Adrenal gland (tissue), 19 donors: ENCODE results near the gene CCDC180. TPM values are rescaled to one million over a fixed set of nuclear protein-coding genes. Genes with fewer than 3 reads are reported as not detected.
"Not testable (repeated sequence)": the region's sequence is repeated elsewhere in the genome, so short reads cannot be mapped to it uniquely, and the experiment has no call there.

Source experiments
- DNase-seq, 7 donors: peaks; one replicate each; pipeline ENCODE4 v3.0.0-alpha.2; 2019 to 2020
- H3K27ac ChIP-seq, 5 donors: fragments of 200-600 bp; sonication (generic) in 4 of 5; 1 replicate in 3 of 5; 2 replicates in 2 of 5; pipeline versions ENCODE4 v1.5.1 to v1.8.0; 2016 to 2020; ENCODE audit warnings: mild to moderate bottlenecking in 1 of 5
- H3K27me3 ChIP-seq: fragments of 200-600 bp; 2 replicates; pipeline ENCODE4 v1.8.0; 2021
- H3K36me3 ChIP-seq, 2 donors: fragments of 200-600 bp; replicated peaks in 1 of 2; 1 replicate in 1 of 2; 2 replicates in 1 of 2; pipeline versions ENCODE4 v1.5.1 to v1.8.0; 2018 to 2022
- H3K4me1 ChIP-seq, 2 donors: fragments of 200-600 bp; replicated peaks in 1 of 2; 1 replicate in 1 of 2; 2 replicates in 1 of 2; pipeline versions ENCODE4 v1.5.1 to v1.8.0; 2018 to 2021
- H3K4me3 ChIP-seq, 4 donors: fragments of 200-600 bp; sonication (generic) in 3 of 4; one replicate each; pipeline ENCODE4 v1.5.1; 2016 to 2018
- H3K9me3 ChIP-seq, 3 donors: fragments of 200-600 bp; sonication (generic) in 1 of 3; replicated peaks in 1 of 3; 1 replicate in 2 of 3; 2 replicates in 1 of 3; pipeline versions ENCODE4 v1.5.1 to v1.8.0; 2016 to 2021
- CTCF ChIP-seq, 6 experiments: fragments of 450-650 bp in 4 of 6; fragments of 200-600 bp in 2 of 6; sonication (generic) in 1 of 6; IDR thresholded peaks; 1 replicate in 5 of 6; 2 replicates in 1 of 6; pipeline versions ENCODE4 v1.5.1 to v1.8.0; 2016 to 2021; ENCODE audit warnings: antibody characterized with exemption in 6 of 6, mild to moderate bottlenecking in 2 of 6, moderate library complexity in 1 of 6
- POLR2A ChIP-seq, 2 donors: fragments of 450-650 bp; IDR thresholded peaks; one replicate each; pipeline ENCODE4 v1.6.1; 2017; ENCODE audit warnings: antibody characterized with exemption in 2 of 2, mild to moderate bottlenecking in 2 of 2, moderate library complexity in 1 of 2
- WGBS, 4 donors: extraction: QIAGEN DNeasy Blood & Tissue Kit in 2 of 4; methylation state at CpG; one replicate each; pipeline versions ENCODE4 v1.1.5 to v1.1.7; 2013 to 2017; 5-methylcytosine and 5-hydroxymethylcytosine counted together
- intact Hi-C, 2 donors: fragments of 100-400 bp; cut with DNase I; formaldehyde crosslinking; loops; one replicate each; pipeline versions ENCODE4 v1.14.1 to v1.15.0; 2022 to 2023
- long read RNA-seq, 10 donors: library from polyadenylated mRNA in 3 of 10; unstranded in 2 of 10; stranded (forward) in 1 of 10; transcript quantifications; one replicate each; pipeline ENCODE4 v2.0.0 and lab custom pipeline, GENCODE V29; 2021 to 2026
- polyA plus RNA-seq, 3 donors: library from polyadenylated mRNA; stranded (reverse); fragments of 200-250 nt in 2 of 3; fragments of 350-450 nt in 1 of 3; fragmentation: Illumina TruSeq in 1 of 3; extraction: RNeasy Lipid Tissue Mini Kit (QIAGEN cat#74804) in 1 of 3; gene quantifications; one replicate each; pipeline ENCODE4 v1.2.3, GENCODE V29; 2013 to 2014
- total RNA-seq, 9 donors: library from RNA; depleted of rRNA in 4 of 9; stranded (reverse); fragments of >200 nt in 4 of 9; fragments of 120-200 nt in 1 of 9; fragmentation: NEBNext Ultra II Directional in 1 of 9; extraction: Animal tissue kit (Norgen Biotek cat#: 25700) in 1 of 9; gene quantifications; one replicate each; pipeline versions ENCODE4 v1.1.0 to v1.2.4, GENCODE V29; 2013 to 2023
- donor health status: healthy with polysubstance abuse.
- donor health status: Bipolar disorder and iron deficiency.
- donor health status: DM: yes; HTN: yes; CAD: no.
- donor health status: DM: no; HTN: no; CAD: no.
- donor health status: DM: no; HTN: no; CAD: no.
- donor health status: DM: yes; HTN: yes; CAD: no.

The CCDC180 gene
- total RNA-seq: 1 to 10 TPM; 1.2 to 8.9 (median 5.7) TPM
- polyA plus RNA-seq: 10 to 100 TPM in 1 of 3 donors, 1 to 10 TPM in 2; 2.3 to 18.4 (median 8.3) TPM
- long read RNA-seq, donor 1: 0 reads
- long read RNA-seq, donor 2, partial matches to known transcripts: 0 of 3 reads
- long read RNA-seq, donor 2, other reads (novel, unspliced or antisense): 0 of 3 reads
- long read RNA-seq, donor 3: 0 reads
- long read RNA-seq, donor 4: 0 reads
- long read RNA-seq, donor 5: 0 reads
- long read RNA-seq, donor 6, partial matches to known transcripts: 0 of 1 reads
- long read RNA-seq, donor 6, other reads (novel, unspliced or antisense): 0 of 1 reads
- long read RNA-seq, donor 7, partial matches to known transcripts: 0 of 1 reads
- long read RNA-seq, donor 7, other reads (novel, unspliced or antisense): 0 of 1 reads
- long read RNA-seq, donor 8, partial matches to known transcripts: 0 of 1 reads
- long read RNA-seq, donor 8, other reads (novel, unspliced or antisense): 0 of 1 reads
- long read RNA-seq, donor 9, partial matches to known transcripts: 0 of 2 reads
- long read RNA-seq, donor 9, other reads (novel, unspliced or antisense): 0 of 2 reads
- long read RNA-seq, donor 10, partial matches to known transcripts: 0 of 1 reads
- long read RNA-seq, donor 10, other reads (novel, unspliced or antisense): 0 of 1 reads

- intact Hi-C loops: no loop called here
- Histone ChIP-seq H3K27me3 (no peaks in the 10 kb centered on the region), H3K4me3 (peak within 1 kb of the TSS in 1 of 4 donors; percentile 28), H3K27ac (peak within 1 kb of the TSS in 2 of 5 donors; percentile 14 to 18), H3K4me1 (peaks cover 5 to 12% of the 10 kb centered on the region in 2 donors), H3K36me3 (no peaks in the 10 kb centered on the region), H3K9me3 (no peaks in the 10 kb centered on the region)
- peak; percentile 37 to 74 (median 53) for DNase-seq
- WGBS, 4 donors: 26 to 50% (median 46%) methylated on average over 38 to 42 of the region's 42 CpGs
- TF ChIP-seq POLR2A (IDR thresholded peaks at IDR 0.05): no peak
- TF ChIP-seq CTCF (IDR thresholded peaks at IDR 0.05): no peak
Measured at GRCh38 chr9:97307500-97308163, at the start of gene CCDC180. CCDC180 (plus strand) TSS chr9:97307659; CDS start chr9:97308064, 405 bp downstream.

GRCh38 chr9:97259834-97260514 lies 47.5 kb upstream of the CCDC180 start:
- not testable (repeated sequence) for H3K36me3 ChIP-seq

GRCh38 chr9:97271292-97271691 lies 36.2 kb upstream of the CCDC180 start:
- no peaks in the 10 kb centered on the region for H3K27me3 ChIP-seq
- 86 to 96% (median 92%) methylated on average over 13 to 28 of the region's 29 CpGs for WGBS, 4 donors
- no peak overlapping the region for H3K27ac ChIP-seq
- TF ChIP-seq CTCF (IDR thresholded peaks at IDR 0.05): no peak
- TF ChIP-seq POLR2A (IDR thresholded peaks at IDR 0.05): no peak
- no peaks in the 10 kb centered on the region for H3K4me1 ChIP-seq
- H3K4me3 ChIP-seq: no peak overlapping the region
- H3K36me3 ChIP-seq: no peaks in the 10 kb centered on the region
- no peaks in the 10 kb centered on the region for H3K9me3 ChIP-seq
- no peak for DNase-seq
- intact Hi-C loops: no loop called here

More at GRCh38 chr9:97259834-97260514, 47.5 kb upstream of the CCDC180 start:
- H3K4me1 ChIP-seq, DNase-seq, H3K4me3 ChIP-seq, H3K9me3 ChIP-seq, H3K27ac ChIP-seq, H3K27me3 ChIP-seq, intact Hi-C loops: not testable (repeated sequence)
- WGBS, 4 donors: 87 to 92% (median 90%) methylated on average over 4 of the region's 4 CpGs

GRCh38 chr9:97272072-97272471 lies 35.4 kb upstream of the CCDC180 start:
- no peaks in the 10 kb centered on the region for H3K27me3 ChIP-seq
- H3K36me3 ChIP-seq: no peaks in the 10 kb centered on the region
- intact Hi-C loops: no loop called here
- TF ChIP-seq POLR2A (IDR thresholded peaks at IDR 0.05): no peak
- TF ChIP-seq CTCF (IDR thresholded peaks at IDR 0.05): no peak
- 94 to 98% (median 97%) methylated on average over 4 of the region's 4 CpGs for WGBS, 4 donors
- no peaks in the 10 kb centered on the region for H3K4me1 ChIP-seq
- no peak overlapping the region for H3K4me3 ChIP-seq
- DNase-seq: no peak
- H3K9me3 ChIP-seq: no peaks in the 10 kb centered on the region
- H3K27ac ChIP-seq: no peak overlapping the region
